ENCODE data around the gene ZNF333. TPM values are rescaled to one million over a fixed set of nuclear protein-coding genes. Genes with fewer than 3 reads are reported as not detected.

The ZNF333 gene
- total RNA-seq, 2 donors from 2014 or later, result 9.4 to 20.3 TPM

DNA sequence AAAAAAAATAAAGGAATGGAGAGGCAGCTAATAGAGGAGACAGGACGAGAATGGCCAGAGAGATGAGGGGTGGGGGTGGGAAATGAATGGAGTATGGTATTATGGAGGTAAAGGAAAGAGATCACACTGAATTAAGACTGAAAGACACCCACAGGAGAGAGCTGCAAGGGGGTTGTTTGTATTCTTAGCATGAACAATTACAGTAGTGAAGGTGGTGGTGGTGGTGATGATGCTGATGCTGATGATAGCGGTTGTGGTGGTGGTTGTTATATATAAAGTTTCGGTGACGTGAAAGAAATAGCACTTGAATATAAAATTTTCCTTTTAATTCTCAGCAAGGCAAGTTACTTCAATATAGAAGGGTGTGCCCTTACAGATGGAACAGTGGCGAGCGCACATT is 12.4 kb upstream of the ZNF333 start:
- no peaks in the 10 kb centered on the region for H3K9me3 Mint-ChIP-seq
- peak; percentile 88 for ATAC-seq (replicated peaks)
- peaks cover 10% of the 10 kb centered on the region for H3K4me1 Mint-ChIP-seq
- no peaks in the 10 kb centered on the region for H3K27me3 Mint-ChIP-seq
- no peak overlapping the region for H3K27ac Mint-ChIP-seq
- no peaks in the 10 kb centered on the region for H3K36me3 Mint-ChIP-seq (ENCODE audit: low read depth)
- H3K4me3 Mint-ChIP-seq, result no peak overlapping the region

GRCh38 chr19:14678199-14678598 is 11.6 kb upstream of the ZNF333 start:
- peaks cover 9% of the 10 kb centered on the region for H3K4me1 Mint-ChIP-seq
- peak; percentile 13 for ATAC-seq (replicated peaks)
- no peaks in the 10 kb centered on the region for H3K27me3 Mint-ChIP-seq
- no peaks in the 10 kb centered on the region for H3K9me3 Mint-ChIP-seq
- H3K27ac Mint-ChIP-seq, result no peak overlapping the region
- no peak overlapping the region for H3K4me3 Mint-ChIP-seq
- no peaks in the 10 kb centered on the region for H3K36me3 Mint-ChIP-seq (ENCODE audit: low read depth)

DNA sequence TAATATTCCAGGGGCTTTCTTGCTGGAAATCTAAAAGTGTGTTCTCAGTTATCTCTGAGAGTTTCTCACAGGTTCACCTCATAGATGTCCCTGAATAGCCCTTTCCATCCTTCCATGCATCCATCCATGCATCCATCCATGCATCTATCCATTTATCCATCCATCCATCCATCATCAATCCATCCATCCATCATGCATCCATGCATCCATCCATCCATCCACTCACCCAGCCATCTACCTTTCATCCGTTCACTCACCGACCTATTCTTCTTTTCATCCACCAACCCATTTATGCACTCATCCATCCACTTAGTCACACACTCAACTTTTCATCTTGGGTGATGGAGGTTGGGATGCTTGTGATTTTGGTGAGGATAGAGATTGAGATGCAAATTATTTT is 7.8 kb upstream of the ZNF333 start:
- Mint-ChIP-seq H3K4me1 (peaks cover 15% of the 10 kb centered on the region), H3K27ac (no peak overlapping the region), H3K36me3 (ENCODE audit: low read depth) (no peaks in the 10 kb centered on the region), H3K4me3 (no peak overlapping the region), H3K27me3 (no peaks in the 10 kb centered on the region), H3K9me3 (no peaks in the 10 kb centered on the region)
- ATAC-seq (replicated peaks), result no peak

DNA sequence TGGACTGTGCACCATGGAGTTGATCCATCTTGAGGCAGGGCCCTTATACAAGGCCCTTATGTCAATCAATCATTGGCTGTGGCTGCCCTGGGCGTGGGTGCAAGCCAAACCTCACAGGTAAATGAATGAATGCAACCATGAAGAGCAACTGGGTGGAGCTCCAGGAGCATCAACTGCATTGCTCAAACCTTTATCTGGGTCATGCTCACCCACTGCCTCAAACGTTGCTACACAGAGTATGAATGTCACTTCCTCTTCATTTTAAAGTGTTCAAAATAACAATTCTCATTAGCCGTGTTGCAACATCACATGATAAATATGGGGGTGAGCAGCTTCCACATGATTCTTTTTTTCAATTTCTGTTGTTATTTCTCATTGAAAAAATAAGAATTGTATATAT is 6.4 kb upstream of the ZNF333 start:
- H3K27me3 Mint-ChIP-seq, result no peaks in the 10 kb centered on the region
- ATAC-seq (replicated peaks), result peak; percentile 94
- no peaks in the 10 kb centered on the region for H3K9me3 Mint-ChIP-seq
- H3K36me3 Mint-ChIP-seq (ENCODE audit: low read depth), result no peaks in the 10 kb centered on the region
- H3K27ac Mint-ChIP-seq, result no peak overlapping the region
- H3K4me1 Mint-ChIP-seq, result peaks cover 15% of the 10 kb centered on the region
- H3K4me3 Mint-ChIP-seq, result no peak overlapping the region

DNA sequence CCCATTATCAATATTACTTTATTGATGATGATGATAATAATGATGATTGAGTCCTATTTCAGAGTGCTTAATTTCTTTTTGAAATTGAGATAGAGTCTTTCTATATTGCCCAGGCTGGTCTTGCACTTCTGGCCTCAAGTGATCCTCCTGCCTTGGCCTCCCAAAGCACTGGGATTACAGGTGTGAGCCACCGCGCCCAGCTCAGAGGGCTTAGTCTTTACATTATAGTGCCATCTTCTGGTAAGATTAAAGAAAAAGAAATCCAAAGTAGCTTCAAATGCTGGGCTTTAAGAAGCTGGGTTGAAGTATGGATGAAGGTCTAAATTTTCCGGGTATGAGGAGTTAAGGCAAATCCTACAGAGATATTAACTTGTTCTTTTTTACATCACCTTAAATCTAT is 3.4 kb upstream of the ZNF333 start:
- H3K4me3 Mint-ChIP-seq, result no peak overlapping the region
- no peak for ATAC-seq (replicated peaks)
- no peaks in the 10 kb centered on the region for H3K27me3 Mint-ChIP-seq
- no peaks in the 10 kb centered on the region for H3K36me3 Mint-ChIP-seq (ENCODE audit: low read depth)
- H3K27ac Mint-ChIP-seq, result peak overlapping the region; percentile 75
- peaks cover 15% of the 10 kb centered on the region for H3K4me1 Mint-ChIP-seq
- H3K9me3 Mint-ChIP-seq, result no peaks in the 10 kb centered on the region

- ATAC-seq (replicated peaks), result no peak
- Mint-ChIP-seq H3K27ac (no peak overlapping the region), H3K27me3 (no peaks in the 10 kb centered on the region), H3K36me3 (ENCODE audit: low read depth) (peaks cover 75% of the 10 kb centered on the region), H3K4me1 (peaks cover 5% of the 10 kb centered on the region), H3K9me3 (no peaks in the 10 kb centered on the region), H3K4me3 (no peak overlapping the region)
These were observed 4.9 kb downstream of the ZNF333 start for GRCh38 chr19:14694641-14695266.

- no peaks in the 10 kb centered on the region for H3K27me3 Mint-ChIP-seq
- no peak overlapping the region for H3K4me3 Mint-ChIP-seq
- no peak for ATAC-seq (replicated peaks)
- H3K27ac Mint-ChIP-seq, result no peak overlapping the region
- peaks cover 5% of the 10 kb centered on the region for H3K4me1 Mint-ChIP-seq
- H3K36me3 Mint-ChIP-seq (ENCODE audit: low read depth), result peaks cover 82% of the 10 kb centered on the region
- H3K9me3 Mint-ChIP-seq, result no peaks in the 10 kb centered on the region
These were observed 5.6 kb downstream of the ZNF333 start for GRCh38 chr19:14695471-14695870.

DNA sequence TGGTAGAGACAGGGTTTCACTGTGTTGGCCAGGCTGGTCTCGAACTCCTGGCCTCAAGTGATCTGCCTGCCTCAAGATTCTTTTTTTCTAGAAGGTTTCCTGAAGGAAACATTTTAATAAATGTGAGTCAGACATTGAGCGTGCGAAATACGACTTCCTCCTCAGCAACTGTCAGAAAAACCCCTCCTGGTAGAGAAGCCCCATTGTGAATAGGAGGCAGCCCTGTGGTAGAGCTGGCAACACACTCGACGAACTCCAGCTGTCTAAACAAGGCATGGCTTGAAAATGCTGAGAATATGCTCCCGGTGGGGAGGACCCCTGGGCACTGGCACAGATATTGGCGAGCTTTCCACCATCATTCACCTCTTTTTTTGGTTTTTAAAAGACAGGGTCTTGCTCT is 9.8 kb downstream of the ZNF333 start:
- H3K27me3 Mint-ChIP-seq, result no peaks in the 10 kb centered on the region
- no peak overlapping the region for H3K27ac Mint-ChIP-seq

GRCh38 chr19:14700711-14701375 is 11.0 kb downstream of the ZNF333 start:
- ATAC-seq (replicated peaks), result no peak
- Mint-ChIP-seq H3K4me3 (no peak overlapping the region), H3K4me1 (no peaks in the 10 kb centered on the region), H3K9me3 (no peaks in the 10 kb centered on the region), H3K36me3 (ENCODE audit: low read depth) (peaks cover 99% of the 10 kb centered on the region), H3K27me3 (no peaks in the 10 kb centered on the region), H3K27ac (no peak overlapping the region)

More for the DNA sequence above, 9.8 kb downstream of the ZNF333 start:
- no peaks in the 10 kb centered on the region for H3K9me3 Mint-ChIP-seq
- H3K4me1 Mint-ChIP-seq, result no peaks in the 10 kb centered on the region
- ATAC-seq (replicated peaks), result no peak
- H3K36me3 Mint-ChIP-seq (ENCODE audit: low read depth), result peaks cover 99% of the 10 kb centered on the region
- no peak overlapping the region for H3K4me3 Mint-ChIP-seq

GRCh38 chr19:14703833-14704232 is 14.0 kb downstream of the ZNF333 start:
- Mint-ChIP-seq H3K27ac (peak overlapping the region; percentile 9), H3K4me3 (no peak overlapping the region), H3K36me3 (ENCODE audit: low read depth) (peaks cover 98% of the 10 kb centered on the region), H3K9me3 (peaks cover under 1% of the 10 kb centered on the region), H3K27me3 (no peaks in the 10 kb centered on the region), H3K4me1 (no peaks in the 10 kb centered on the region)
- ATAC-seq (replicated peaks), result no peak

- Mint-ChIP-seq H3K4me1 (no peaks in the 10 kb centered on the region), H3K27me3 (no peaks in the 10 kb centered on the region), H3K27ac (no peak overlapping the region), H3K4me3 (no peak overlapping the region), H3K9me3 (peaks cover 4% of the 10 kb centered on the region), H3K36me3 (ENCODE audit: low read depth) (peaks cover 98% of the 10 kb centered on the region)
- ATAC-seq (replicated peaks), result no peak
These were observed 14.6 kb downstream of the ZNF333 start for GRCh38 chr19:14704450-14704849.

DNA sequence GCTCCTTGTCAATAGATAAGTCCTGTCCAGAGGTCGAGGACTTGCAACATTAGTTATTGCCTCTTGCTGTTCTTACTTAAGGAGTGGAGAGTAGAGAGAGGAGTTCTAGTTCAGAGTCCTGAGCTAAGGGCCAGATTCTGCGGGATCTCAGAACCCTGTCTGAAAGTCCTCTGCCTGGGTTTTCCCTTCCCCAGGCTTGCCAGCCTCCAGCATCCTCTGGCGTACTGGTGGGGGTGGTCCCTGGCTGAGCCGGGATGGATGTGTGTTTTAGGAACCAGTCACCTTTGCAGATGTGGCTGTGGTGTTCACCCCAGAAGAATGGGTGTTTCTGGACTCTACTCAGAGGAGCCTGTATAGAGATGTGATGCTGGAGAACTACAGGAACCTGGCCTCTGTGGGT is 26.0 kb downstream of the ZNF333 start:
- Mint-ChIP-seq H3K36me3 (ENCODE audit: low read depth) (peaks cover 99% of the 10 kb centered on the region), H3K4me3 (no peak overlapping the region), H3K9me3 (peaks cover 34% of the 10 kb centered on the region), H3K27ac (no peak overlapping the region), H3K4me1 (no peaks in the 10 kb centered on the region), H3K27me3 (no peaks in the 10 kb centered on the region)
- ATAC-seq (replicated peaks), result no peak

DNA sequence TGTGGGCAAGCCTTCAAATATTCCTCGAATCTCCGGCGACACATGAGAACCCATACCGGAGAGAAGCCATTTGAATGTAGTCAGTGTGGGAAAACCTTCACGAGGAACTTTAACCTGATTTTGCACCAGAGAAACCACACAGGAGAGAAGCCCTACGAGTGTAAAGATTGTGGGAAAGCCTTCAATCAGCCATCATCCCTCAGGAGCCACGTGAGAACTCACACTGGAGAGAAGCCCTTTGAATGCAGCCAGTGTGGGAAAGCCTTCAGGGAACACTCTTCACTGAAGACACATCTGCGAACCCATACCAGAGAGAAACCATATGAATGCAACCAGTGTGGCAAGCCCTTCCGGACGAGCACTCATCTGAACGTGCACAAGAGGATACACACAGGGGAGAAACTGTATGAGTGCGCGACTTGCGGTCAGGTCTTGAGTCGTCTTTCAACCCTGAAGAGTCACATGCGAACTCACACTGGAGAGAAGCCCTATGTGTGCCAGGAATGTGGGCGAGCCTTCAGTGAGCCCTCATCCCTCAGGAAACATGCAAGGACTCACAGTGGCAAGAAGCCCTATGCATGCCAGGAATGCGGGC is 28.8 kb downstream of the ZNF333 start:
- Mint-ChIP-seq H3K36me3 (ENCODE audit: low read depth) (peaks cover 96% of the 10 kb centered on the region), H3K27me3 (no peaks in the 10 kb centered on the region), H3K27ac (no peak overlapping the region), H3K4me3 (no peak overlapping the region), H3K4me1 (no peaks in the 10 kb centered on the region), H3K9me3 (peaks cover 34% of the 10 kb centered on the region)
- no peak for ATAC-seq (replicated peaks)

- Mint-ChIP-seq H3K36me3 (ENCODE audit: low read depth) (peaks cover 90% of the 10 kb centered on the region), H3K4me3 (no peak overlapping the region), H3K27ac (no peak overlapping the region), H3K4me1 (no peaks in the 10 kb centered on the region), H3K27me3 (no peaks in the 10 kb centered on the region), H3K9me3 (peaks cover 34% of the 10 kb centered on the region)
- no peak for ATAC-seq (replicated peaks)
These were observed 29.3 kb downstream of the ZNF333 start for GRCh38 chr19:14719162-14719561.

DNA sequence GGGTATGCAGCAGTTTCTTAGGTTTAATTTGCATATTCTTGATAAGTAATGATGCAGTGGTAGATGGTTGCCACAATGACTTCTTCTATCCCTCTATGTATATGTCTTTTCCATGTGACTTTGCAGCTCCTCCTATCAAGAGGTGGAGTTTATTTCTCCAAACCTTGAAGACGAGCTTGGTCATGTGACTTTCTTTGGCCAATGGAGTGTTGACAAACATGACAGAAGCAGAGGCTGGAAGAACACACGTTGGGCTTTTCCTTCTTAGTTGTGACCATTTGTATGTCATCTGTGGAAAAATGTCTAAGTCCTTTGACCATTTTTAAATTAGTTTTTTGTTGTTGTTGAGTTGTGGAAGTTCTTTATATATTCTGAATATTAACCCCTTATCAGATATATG is 32.3 kb downstream of the ZNF333 start:
- Mint-ChIP-seq H3K27me3 (no peaks in the 10 kb centered on the region), H3K36me3 (ENCODE audit: low read depth) (peaks cover 61% of the 10 kb centered on the region), H3K4me1 (no peaks in the 10 kb centered on the region), H3K27ac (no peak overlapping the region), H3K4me3 (no peak overlapping the region), H3K9me3 (peaks cover 44% of the 10 kb centered on the region)
- ATAC-seq (replicated peaks), result no peak
